Esophagus muscularis mucosa (tissue), 4 donors: ENCODE data around the gene SLC6A11. TPM values are rescaled to one million over a fixed set of nuclear protein-coding genes. Genes with fewer than 3 reads are reported as not detected.
A peak's percentile ranks its signal among the peaks of the same experiment; 100 is the strongest.

Source experiments
- DNase-seq: peaks from one replicate; pipeline ENCODE4 v3.0.0-alpha.2; 2017; ENCODE audit errors: extremely low spot score
- H3K27ac ChIP-seq, 4 donors: fragments of 200-600 bp; sonication (generic); replicated peaks in 1 of 4; 1 replicate in 3 of 4; 2 replicates in 1 of 4; pipeline ENCODE4 v1.5.1; 2016 to 2019; ENCODE audit warnings: mild to moderate bottlenecking in 1 of 4
- H3K27me3 ChIP-seq, 4 donors: fragments of 200-600 bp; sonication (generic); one replicate each; pipeline versions ENCODE4 v1.5.1 to v1.6.0; 2016 to 2019
- H3K36me3 ChIP-seq, 4 donors: fragments of 200-600 bp; sonication (generic); one replicate each; pipeline ENCODE4 v1.5.1; 2016 to 2019
- H3K4me1 ChIP-seq, 4 donors: fragments of 200-600 bp; sonication (generic); one replicate each; pipeline ENCODE4 v1.5.1; 2016 to 2019
- H3K4me3 ChIP-seq, 4 donors: fragments of 200-600 bp; sonication (generic); 1 replicate in 2 of 4; 2 replicates in 2 of 4; pipeline ENCODE4 v1.5.1; 2016 to 2019; ENCODE audit warnings: mild to moderate bottlenecking in 4 of 4, moderate library complexity in 1 of 4
- H3K9me3 ChIP-seq, 4 donors: fragments of 200-600 bp; sonication (generic); 1 replicate in 3 of 4; 2 replicates in 1 of 4; pipeline ENCODE4 v1.5.1; 2016 to 2019
- CTCF ChIP-seq, 3 experiments: fragments of 200-600 bp in 2 of 3; fragments of 450-650 bp in 1 of 3; sonication (generic) in 2 of 3; IDR thresholded peaks; one replicate each; pipeline ENCODE4 v1.5.1; 2017 to 2019; ENCODE audit warnings: antibody characterized with exemption in 3 of 3, mild to moderate bottlenecking in 2 of 3, moderate library complexity in 1 of 3
- EP300 ChIP-seq: sonication (generic); formaldehyde crosslinking; IDR thresholded peaks from one replicate; pipeline ENCODE4 v1.6.1; 2017; ENCODE audit warnings: antibody characterized with exemption
- POLR2A ChIP-seq: fragments of 450-650 bp; IDR thresholded peaks from one replicate; pipeline ENCODE4 v1.6.1; 2017; ENCODE audit warnings: antibody characterized with exemption, moderate library complexity, mild to moderate bottlenecking, low read depth
- POLR2AphosphoS5 ChIP-seq, 2 donors: sonication (generic); formaldehyde crosslinking; IDR thresholded peaks; one replicate each; pipeline ENCODE4 v1.6.1; 2017; ENCODE audit warnings: antibody characterized with exemption in 2 of 2
- whole genome bisulfite sequencing: methylation state at CpG from one replicate; pipeline ENCODE4 v1.1.5; 2018; 5-methylcytosine and 5-hydroxymethylcytosine counted together
- intact Hi-C: fragments of 100-400 bp; cut with DNase I; formaldehyde crosslinking; loops from one replicate; pipeline ENCODE4 v1.15.1; 2023
- total RNA-seq, 4 donors: library from RNA; depleted of rRNA; stranded (reverse); fragments of >200 nt; gene quantifications; one replicate each; pipeline versions ENCODE4 v1.1.0 to v1.2.1, GENCODE V29; 2016

SLC6A11 gene
- total RNA-seq, 4 donors from 2014 or later = not detected

GRCh38 chr3:10948326-10948725, 132.3 kb downstream of the SLC6A11 start:
- peaks cover 0 to 60% (median 0%) of the 10 kb centered on the region in 4 donors for H3K27me3 ChIP-seq
- intact Hi-C loops = loop anchor here (10.0 kb wide), 2 partner anchors 184 to 386 kb away; no protein-coding TSS in a partner anchor
- H3K9me3 ChIP-seq = no peaks in the 10 kb centered on the region
- H3K4me1 ChIP-seq = no peaks in the 10 kb centered on the region
- H3K36me3 ChIP-seq = no peaks in the 10 kb centered on the region
- TF ChIP-seq EP300 = no peak
- no peak for TF ChIP-seq POLR2AphosphoS5 (IDR thresholded peaks at IDR 0.05)
- no peak for TF ChIP-seq CTCF (IDR thresholded peaks at IDR 0.05)
- 71% methylated on average over 6 of the region's 6 CpGs for WGBS
- H3K27ac ChIP-seq = no peak overlapping the region
- no peak overlapping the region for H3K4me3 ChIP-seq
- no peak for DNase-seq

- H3K9me3 ChIP-seq = no peaks in the 10 kb centered on the region
- peaks cover 0 to 56% (median 0%) of the 10 kb centered on the region in 4 donors for H3K27me3 ChIP-seq
- H3K4me1 ChIP-seq = no peaks in the 10 kb centered on the region
- H3K27ac ChIP-seq = no peak overlapping the region
- DNase-seq = no peak
- no peaks in the 10 kb centered on the region for H3K36me3 ChIP-seq
- intact Hi-C loops = loop anchor here (10.0 kb wide), 2 partner anchors 184 to 386 kb away; no protein-coding TSS in a partner anchor
- WGBS = 78% methylated on average over 18 of the region's 19 CpGs
- TF ChIP-seq POLR2A (no peak), EP300 (no peak), POLR2AphosphoS5 (IDR thresholded peaks at IDR 0.05) (no peak), CTCF (IDR thresholded peaks at IDR 0.05) (no peak)
- H3K4me3 ChIP-seq = no peak overlapping the region
Measured at GRCh38 chr3:10949197-10949596, 133.2 kb downstream of the SLC6A11 start.

- WGBS = 57% methylated on average over 11 of the region's 12 CpGs
- no peak overlapping the region for H3K4me3 ChIP-seq
- peaks cover 0 to under 1% (median 0%) of the 10 kb centered on the region in 4 donors for H3K4me1 ChIP-seq
- no peaks in the 10 kb centered on the region for H3K9me3 ChIP-seq
- H3K27me3 ChIP-seq = peaks cover 0 to 47% (median 0%) of the 10 kb centered on the region in 4 donors
- TF ChIP-seq EP300 (no peak), CTCF (IDR thresholded peaks at IDR 0.05) (peak in 2 of 3 experiments; percentile 17 to 45), POLR2AphosphoS5 (IDR thresholded peaks at IDR 0.05) (no peak), POLR2A (no peak)
- DNase-seq = no peak
- no peaks in the 10 kb centered on the region for H3K36me3 ChIP-seq
- intact Hi-C loops = no loop called here
- H3K27ac ChIP-seq = no peak overlapping the region
Measured at GRCh38 chr3:10950476-10951294, 134.7 kb downstream of the SLC6A11 start.

GRCh38 chr3:10951295-10951926, 135.4 kb downstream of the SLC6A11 start:
- Histone ChIP-seq H3K27ac (no peak overlapping the region), H3K4me1 (peaks cover 0 to 8% (median 6%) of the 10 kb centered on the region in 4 donors), H3K27me3 (peaks cover 0 to 40% (median 0%) of the 10 kb centered on the region in 4 donors), H3K9me3 (no peaks in the 10 kb centered on the region), H3K4me3 (no peak overlapping the region), H3K36me3 (no peaks in the 10 kb centered on the region)
- intact Hi-C loops = no loop called here
- DNase-seq = no peak
- WGBS = 80% methylated on average over 6 of the region's 7 CpGs
- no peak for TF ChIP-seq CTCF (IDR thresholded peaks at IDR 0.05)
- no peak for TF ChIP-seq EP300
- TF ChIP-seq POLR2A = no peak
- TF ChIP-seq POLR2AphosphoS5 (IDR thresholded peaks at IDR 0.05) = no peak
